ENCODE measurements around the gene TNPO1.

TNPO1 gene

GRCh38 chr5:72908664-72909063 lies 92.2 kb downstream of the TNPO1 start:
- WGBS, 2 donors (ENCODE audit: extremely low coverage in 2 of 2, insufficient read length in 2 of 2, insufficient replicate concordance in 1 of 2) = no CpG with 5 or more reads among the region's 6 CpGs
- no peak overlapping the region for H3K18ac ChIP-seq (ENCODE audit: low read length)
- no peak overlapping the region for H3K4ac ChIP-seq (ENCODE audit: low read length)
- peaks cover 0 to 4% of the 10 kb centered on the region in 2 donors for H3K9me3 ChIP-seq (replicated peaks in 1 of 2; ENCODE audit: control insufficient read depth in 2 of 2, insufficient read depth in 1 of 2, low read depth in 1 of 2, low read length in 2 of 2)
- no peak overlapping the region for H4K91ac ChIP-seq (ENCODE audit: low read depth, low read length, poor library complexity)
- no peak overlapping the region for H2BK5ac ChIP-seq (ENCODE audit: low read length)
- H3K14ac ChIP-seq (ENCODE audit: low read length) = no peak overlapping the region
- H3K9ac ChIP-seq (ENCODE audit: low read depth, low read length, poor library complexity) = no peak overlapping the region
- no peak overlapping the region for H3K4me3 ChIP-seq (ENCODE audit: low read length in 2 of 2)
- no peak overlapping the region for H2BK15ac ChIP-seq (ENCODE audit: low read length)
- H4K8ac ChIP-seq (ENCODE audit: low read depth, low read length) = no peak overlapping the region
- H3K4me2 ChIP-seq (ENCODE audit: insufficient read depth, low read length, poor library complexity, severe bottlenecking) = no peak overlapping the region
- no peaks in the 10 kb centered on the region for H3K27me3 ChIP-seq (ENCODE audit: control insufficient read depth in 3 of 3, insufficient read depth in 3 of 3, low read depth in 1 of 3, low read length in 3 of 3)
- H3K23ac ChIP-seq (ENCODE audit: low read depth, low read length, poor library complexity) = no peak overlapping the region
- no peak overlapping the region for H2AFZ ChIP-seq (ENCODE audit: low read length)
- no peaks in the 10 kb centered on the region for H3K79me1 ChIP-seq (ENCODE audit: low read depth, low read length)
- no peak overlapping the region for H2AK5ac ChIP-seq (ENCODE audit: low read depth, low read length)
- no peak overlapping the region for H3K27ac ChIP-seq (replicated peaks; ENCODE audit: low read length)
- DNase-seq (ENCODE audit: low spot score) = no peak
- peaks cover 15 to 99% of the 10 kb centered on the region in 2 donors for H3K36me3 ChIP-seq (replicated peaks in 1 of 2; ENCODE audit: control insufficient read depth in 2 of 2, insufficient read depth in 2 of 2, low read length in 2 of 2)
- no peaks in the 10 kb centered on the region for H3K4me1 ChIP-seq (ENCODE audit: control insufficient read depth in 2 of 2, insufficient read depth in 1 of 2, low read depth in 1 of 2, low read length in 2 of 2)
- H2BK120ac ChIP-seq (ENCODE audit: low read depth, low read length) = no peak overlapping the region
- no peak overlapping the region for H2BK12ac ChIP-seq (ENCODE audit: low read length)

- Histone ChIP-seq H2BK15ac (ENCODE audit: low read length) (no peak overlapping the region), H3K79me1 (ENCODE audit: low read depth, low read length) (no peaks in the 10 kb centered on the region), H4K8ac (ENCODE audit: low read depth, low read length) (no peak overlapping the region), H3K9ac (ENCODE audit: low read depth, low read length, poor library complexity) (no peak overlapping the region), H3K14ac (ENCODE audit: low read length) (no peak overlapping the region), H2BK120ac (ENCODE audit: low read depth, low read length) (no peak overlapping the region), H3K23ac (ENCODE audit: low read depth, low read length, poor library complexity) (no peak overlapping the region), H4K91ac (ENCODE audit: low read depth, low read length, poor library complexity) (no peak overlapping the region), H3K4me3 (ENCODE audit: low read length in 2 of 2) (no peak overlapping the region), H3K36me3 (replicated peaks in 1 of 2; ENCODE audit: control insufficient read depth in 2 of 2, insufficient read depth in 2 of 2, low read length in 2 of 2) (peaks cover 0 to 14% of the 10 kb centered on the region in 2 donors), H3K4ac (ENCODE audit: low read length) (no peak overlapping the region), H3K4me1 (ENCODE audit: control insufficient read depth in 2 of 2, insufficient read depth in 1 of 2, low read depth in 1 of 2, low read length in 2 of 2) (no peaks in the 10 kb centered on the region), H3K18ac (ENCODE audit: low read length) (no peak overlapping the region), H2AFZ (ENCODE audit: low read length) (no peak overlapping the region), H2AK5ac (ENCODE audit: low read depth, low read length) (no peak overlapping the region), H3K9me3 (replicated peaks in 1 of 2; ENCODE audit: control insufficient read depth in 2 of 2, insufficient read depth in 1 of 2, low read depth in 1 of 2, low read length in 2 of 2) (no peaks in the 10 kb centered on the region), H2BK5ac (ENCODE audit: low read length) (no peak overlapping the region), H3K4me2 (ENCODE audit: insufficient read depth, low read length, poor library complexity, severe bottlenecking) (no peak overlapping the region), H3K27me3 (ENCODE audit: control insufficient read depth in 3 of 3, insufficient read depth in 3 of 3, low read depth in 1 of 3, low read length in 3 of 3) (no peaks in the 10 kb centered on the region), H3K27ac (replicated peaks; ENCODE audit: low read length) (no peak overlapping the region), H2BK12ac (ENCODE audit: low read length) (no peak overlapping the region)
- no peak for DNase-seq (ENCODE audit: low spot score)
- WGBS, 2 donors (ENCODE audit: extremely low coverage in 2 of 2, insufficient read length in 2 of 2, insufficient replicate concordance in 1 of 2) = no CpG with 5 or more reads among the region's 1 CpG
Measured at GRCh38 chr5:72917371-72917776, 100.9 kb downstream of the TNPO1 start.

GRCh38 chr5:72920690-72921502 lies 104.4 kb downstream of the TNPO1 start:
- Histone ChIP-seq H3K18ac (ENCODE audit: low read length) (no peak overlapping the region), H3K23ac (ENCODE audit: low read depth, low read length, poor library complexity) (no peak overlapping the region), H2BK5ac (ENCODE audit: low read length) (no peak overlapping the region), H2BK12ac (ENCODE audit: low read length) (no peak overlapping the region), H4K8ac (ENCODE audit: low read depth, low read length) (no peak overlapping the region), H3K9me3 (replicated peaks in 1 of 2; ENCODE audit: control insufficient read depth in 2 of 2, insufficient read depth in 1 of 2, low read depth in 1 of 2, low read length in 2 of 2) (no peaks in the 10 kb centered on the region), H3K4me3 (ENCODE audit: low read length in 2 of 2) (no peak overlapping the region), H3K4ac (ENCODE audit: low read length) (no peak overlapping the region), H3K27me3 (ENCODE audit: control insufficient read depth in 3 of 3, insufficient read depth in 3 of 3, low read depth in 1 of 3, low read length in 3 of 3) (no peaks in the 10 kb centered on the region), H2AK5ac (ENCODE audit: low read depth, low read length) (no peak overlapping the region), H3K4me2 (ENCODE audit: insufficient read depth, low read length, poor library complexity, severe bottlenecking) (no peak overlapping the region), H3K27ac (replicated peaks; ENCODE audit: low read length) (no peak overlapping the region), H2AFZ (ENCODE audit: low read length) (no peak overlapping the region), H3K36me3 (replicated peaks in 1 of 2; ENCODE audit: control insufficient read depth in 2 of 2, insufficient read depth in 2 of 2, low read length in 2 of 2) (no peaks in the 10 kb centered on the region), H4K91ac (ENCODE audit: low read depth, low read length, poor library complexity) (no peak overlapping the region), H3K9ac (ENCODE audit: low read depth, low read length, poor library complexity) (no peak overlapping the region), H2BK120ac (ENCODE audit: low read depth, low read length) (no peak overlapping the region), H3K79me1 (ENCODE audit: low read depth, low read length) (no peaks in the 10 kb centered on the region), H2BK15ac (ENCODE audit: low read length) (no peak overlapping the region), H3K14ac (ENCODE audit: low read length) (no peak overlapping the region), H3K4me1 (ENCODE audit: control insufficient read depth in 2 of 2, insufficient read depth in 1 of 2, low read depth in 1 of 2, low read length in 2 of 2) (no peaks in the 10 kb centered on the region)
- no peak for DNase-seq (ENCODE audit: low spot score)
- no CpG with 5 or more reads among the region's 4 CpGs for WGBS, 2 donors (ENCODE audit: extremely low coverage in 2 of 2, insufficient read length in 2 of 2, insufficient replicate concordance in 1 of 2)

- WGBS, 2 donors (ENCODE audit: extremely low coverage in 2 of 2, insufficient read length in 2 of 2, insufficient replicate concordance in 1 of 2) = no CpG with 5 or more reads among the region's 2 CpGs
- no peak overlapping the region for H2BK120ac ChIP-seq (ENCODE audit: low read depth, low read length)
- H3K9me3 ChIP-seq (replicated peaks in 1 of 2; ENCODE audit: control insufficient read depth in 2 of 2, insufficient read depth in 1 of 2, low read depth in 1 of 2, low read length in 2 of 2) = no peaks in the 10 kb centered on the region
- H3K23ac ChIP-seq (ENCODE audit: low read depth, low read length, poor library complexity) = no peak overlapping the region
- H3K4me2 ChIP-seq (ENCODE audit: insufficient read depth, low read length, poor library complexity, severe bottlenecking) = no peak overlapping the region
- H3K4me1 ChIP-seq (ENCODE audit: control insufficient read depth in 2 of 2, insufficient read depth in 1 of 2, low read depth in 1 of 2, low read length in 2 of 2) = no peaks in the 10 kb centered on the region
- H4K91ac ChIP-seq (ENCODE audit: low read depth, low read length, poor library complexity) = no peak overlapping the region
- no peaks in the 10 kb centered on the region for H3K79me1 ChIP-seq (ENCODE audit: low read depth, low read length)
- H3K27me3 ChIP-seq (ENCODE audit: control insufficient read depth in 3 of 3, insufficient read depth in 3 of 3, low read depth in 1 of 3, low read length in 3 of 3) = no peaks in the 10 kb centered on the region
- H2BK5ac ChIP-seq (ENCODE audit: low read length) = no peak overlapping the region
- no peak overlapping the region for H2BK15ac ChIP-seq (ENCODE audit: low read length)
- no peak overlapping the region for H4K8ac ChIP-seq (ENCODE audit: low read depth, low read length)
- H2BK12ac ChIP-seq (ENCODE audit: low read length) = no peak overlapping the region
- no peak overlapping the region for H3K9ac ChIP-seq (ENCODE audit: low read depth, low read length, poor library complexity)
- H3K27ac ChIP-seq (replicated peaks; ENCODE audit: low read length) = no peak overlapping the region
- no peak for DNase-seq (ENCODE audit: low spot score)
- no peak overlapping the region for H3K4ac ChIP-seq (ENCODE audit: low read length)
- no peak overlapping the region for H3K4me3 ChIP-seq (ENCODE audit: low read length in 2 of 2)
- H3K36me3 ChIP-seq (replicated peaks in 1 of 2; ENCODE audit: control insufficient read depth in 2 of 2, insufficient read depth in 2 of 2, low read length in 2 of 2) = no peaks in the 10 kb centered on the region
- H3K14ac ChIP-seq (ENCODE audit: low read length) = no peak overlapping the region
- H2AFZ ChIP-seq (ENCODE audit: low read length) = no peak overlapping the region
- H2AK5ac ChIP-seq (ENCODE audit: low read depth, low read length) = no peak overlapping the region
- H3K18ac ChIP-seq (ENCODE audit: low read length) = no peak overlapping the region
Measured at GRCh38 chr5:72921886-72922285, 105.4 kb downstream of the TNPO1 start.

Measured in neuronal stem cell (in vitro differentiated cells).